Measurements from ENCODE around the gene COG2.

- TF ChIP-seq CTCF (IDR thresholded peaks at IDR 0.05 in 4 of 5, conservative IDR thresholded peaks at IDR 0.05 in 1 of 5) (no peak), POLR2A (IDR thresholded peaks at IDR 0.05) (no peak)
Observed at GRCh38 chr1:230648114-230648513, 5.8 kb downstream of the COG2 start.

Data from gastrocnemius medialis (tissue), 4 donors.